Esophagus muscularis mucosa (tissue), 4 donors: ENCODE results near the gene SST.

Source experiments
- CTCF ChIP-seq, 3 experiments: fragments of 200-600 bp in 2 of 3; fragments of 450-650 bp in 1 of 3; sonication (generic) in 2 of 3; IDR thresholded peaks; one replicate each; pipeline ENCODE4 v1.5.1; 2017 to 2019; ENCODE audit warnings: antibody characterized with exemption in 3 of 3, mild to moderate bottlenecking in 2 of 3, moderate library complexity in 1 of 3
- EP300 ChIP-seq: sonication (generic); formaldehyde crosslinking; IDR thresholded peaks from one replicate; pipeline ENCODE4 v1.6.1; 2017; ENCODE audit warnings: antibody characterized with exemption
- POLR2A ChIP-seq: fragments of 450-650 bp; IDR thresholded peaks from one replicate; pipeline ENCODE4 v1.6.1; 2017; ENCODE audit warnings: antibody characterized with exemption, moderate library complexity, mild to moderate bottlenecking, low read depth
- POLR2AphosphoS5 ChIP-seq, 2 donors: sonication (generic); formaldehyde crosslinking; IDR thresholded peaks; one replicate each; pipeline ENCODE4 v1.6.1; 2017; ENCODE audit warnings: antibody characterized with exemption in 2 of 2

DNA sequence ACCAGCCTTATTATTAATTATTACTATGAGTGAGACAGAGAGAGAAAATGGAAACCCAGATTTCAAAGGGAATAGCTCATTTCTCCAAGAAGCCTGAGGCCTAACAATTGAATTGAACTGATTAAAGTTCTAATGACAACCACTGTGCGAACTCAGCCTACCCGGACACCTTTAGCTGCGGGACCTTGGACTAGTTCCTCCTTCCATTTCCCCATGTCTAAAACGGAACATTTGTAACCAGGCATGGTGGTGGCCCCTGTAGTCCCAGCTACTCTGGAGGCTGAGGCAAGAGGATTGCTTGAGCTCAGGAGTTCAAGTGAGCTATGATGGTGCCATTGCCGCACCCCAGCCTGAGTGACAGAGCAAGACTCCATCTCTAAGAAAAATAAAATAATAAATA, 48.6 kb upstream of the SST start:
- TF ChIP-seq CTCF (IDR thresholded peaks at IDR 0.05), result no peak
- no peak for TF ChIP-seq EP300
- TF ChIP-seq POLR2A, result no peak
- no peak for TF ChIP-seq POLR2AphosphoS5 (IDR thresholded peaks at IDR 0.05)
